Measurements from ENCODE around the gene WDR73. TPM values are rescaled to one million over a fixed set of nuclear protein-coding genes. Genes with fewer than 3 reads are reported as not detected.

Gene WDR73
- total and polyA plus RNA-seq, 2 donors (not counting 3 experiments of a cell fraction or from before 2014, with no cell fraction given), result 29.0 to 29.1 TPM

GRCh38 chr15:84685304-84685703, 31.2 kb upstream of the WDR73 start:
- no peak overlapping the region for H3K4me3 ChIP-seq (replicated peaks in 1 of 3; ENCODE audit: insufficient read depth in 1 of 3, low read depth in 1 of 3, low read length in 3 of 3)
- peaks cover 5% of the 10 kb centered on the region for H3K79me2 ChIP-seq (ENCODE audit: control insufficient read depth, insufficient read depth, low read length)
- H2AFZ ChIP-seq (ENCODE audit: low read depth, low read length), result no peak overlapping the region
- ChIA-PET CTCF (interaction anchor here (0.7 to 1.1 kb wide), 3 partner anchors 11 to 40 kb away, joined by 4 to 5 read pairs (median 4); no protein-coding TSS in a partner anchor), POLR2A (no interaction called here)
- no peaks in the 10 kb centered on the region for H3K27me3 ChIP-seq (ENCODE audit: control insufficient read depth in 2 of 2, insufficient read depth in 2 of 2, low read length in 2 of 2)
- intact Hi-C loops (cut with micrococcal nuclease) (no loop called here), dilution Hi-C loops (cut with MboI; ENCODE audit: extremely low pct_ligation_motif_present, low sequenced_read_pairs) (no loop called here)
- H3K36me3 ChIP-seq (ENCODE audit: control insufficient read depth in 2 of 2, extremely low read depth in 1 of 2, insufficient read depth in 2 of 2, low read length in 2 of 2), result peaks cover 4 to 6% of the 10 kb centered on the region in 2 experiments
- BruUV-seq (replicated peaks), result no TSS peak
- TF ChIP-seq CTCF (IDR thresholded peaks at IDR 0.05; ENCODE audit: extremely low read depth in 1 of 2, insufficient read depth in 1 of 2, low read depth in 1 of 2, low read length in 2 of 2) (no peak), JUN (IDR thresholded peaks at IDR 0.05; ENCODE audit: borderline replicate concordance, insufficient read depth, insufficient read length, low read depth) (no peak), GATA2 (IDR thresholded peaks at IDR 0.05; ENCODE audit: insufficient read depth, insufficient read length, low read depth, low read length) (no peak), MYC (IDR thresholded peaks at IDR 0.05; ENCODE audit: low read depth, low read length) (no peak), POLR2A (IDR thresholded peaks at IDR 0.05; ENCODE audit: low read depth, low read length) (no peak), MAX (IDR thresholded peaks at IDR 0.05; ENCODE audit: insufficient read depth, insufficient read length) (no peak), POLR2AphosphoS5 (IDR thresholded peaks at IDR 0.05; ENCODE audit: insufficient read depth, low read depth, low read length) (no peak), FOS (IDR thresholded peaks at IDR 0.05; ENCODE audit: borderline replicate concordance, insufficient read depth, low read length) (no peak), EZH2 (IDR thresholded peaks at IDR 0.05; ENCODE audit: borderline replicate concordance, low read depth, low read length, severe bottlenecking) (no peak)
- no peaks in the 10 kb centered on the region for H4K20me1 ChIP-seq (replicated peaks; ENCODE audit: control insufficient read depth, extremely low read depth, insufficient read depth, low read length)
- H3K9me1 ChIP-seq (replicated peaks; ENCODE audit: control insufficient read depth, extremely low read depth, insufficient read depth, low read length), result no peaks in the 10 kb centered on the region
- H3K9me3 ChIP-seq (replicated peaks; ENCODE audit: control insufficient read depth, insufficient read depth, low read length), result no peaks in the 10 kb centered on the region
- DNase-seq (ENCODE audit: low read depth, low spot score) (no peak), FAIRE-seq (no peak)
- peaks cover 6% of the 10 kb centered on the region for H3K4me1 ChIP-seq (ENCODE audit: control insufficient read depth, extremely low read depth, insufficient read depth, low read length)
- H3K27ac ChIP-seq (ENCODE audit: insufficient read depth, low read depth, low read length), result no peak overlapping the region
- no peak overlapping the region for H3K4me2 ChIP-seq (ENCODE audit: insufficient read depth, low read length)
- H3K9ac ChIP-seq (replicated peaks; ENCODE audit: extremely low read depth, insufficient read depth, low read length), result no peak overlapping the region
